HTERT RPE-1 (cell line): Measurements from ENCODE around the gene UBR1.
"Not testable (repeated sequence)": the region's sequence is repeated elsewhere in the genome, so short reads cannot be mapped to it uniquely, and the experiment has no call there.

ENCODE experiments used
- in situ Hi-C: fragments of 300-500 bp; cut with MboI; formaldehyde crosslinking; loops from 4 replicates; pipeline ENCODE4 v1.14.3; 2020; ENCODE audit warnings: low sequenced_read_pairs

UBR1 gene

GRCh38 chr15:43067717-43068461 lies 37.9 kb downstream of the UBR1 start:
- in situ Hi-C loops, result no loop called here

- in situ Hi-C loops, result no loop called here
Measured at GRCh38 chr15:43056696-43057095, 49.1 kb downstream of the UBR1 start.

- in situ Hi-C loops, result no loop called here
Measured at GRCh38 chr15:43052860-43053259, 53.0 kb downstream of the UBR1 start.

GRCh38 chr15:43048935-43049334 lies 56.9 kb downstream of the UBR1 start:
- in situ Hi-C loops, result no loop called here

- in situ Hi-C loops, result no loop called here
Measured at GRCh38 chr15:43046484-43046883, 59.4 kb downstream of the UBR1 start.

GRCh38 chr15:43042885-43043284 lies 63.0 kb downstream of the UBR1 start:
- in situ Hi-C loops, result no loop called here

GRCh38 chr15:43041085-43041484 lies 64.8 kb downstream of the UBR1 start:
- in situ Hi-C loops, result not testable (repeated sequence)

GRCh38 chr15:43035240-43035639 lies 70.6 kb downstream of the UBR1 start:
- in situ Hi-C loops, result not testable (repeated sequence)

GRCh38 chr15:43029476-43029875 lies 76.4 kb downstream of the UBR1 start:
- in situ Hi-C loops, result no loop called here

- in situ Hi-C loops, result no loop called here
Measured at GRCh38 chr15:43025150-43025549, 80.7 kb downstream of the UBR1 start.

- in situ Hi-C loops, result not testable (repeated sequence)
Measured at GRCh38 chr15:43014671-43015070, 91.2 kb downstream of the UBR1 start.

GRCh38 chr15:43009206-43009605 lies 96.6 kb downstream of the UBR1 start:
- in situ Hi-C loops, result no loop called here

- in situ Hi-C loops, result no loop called here
Measured at GRCh38 chr15:43008150-43008549, 97.7 kb downstream of the UBR1 start.

- in situ Hi-C loops, result no loop called here
Measured at GRCh38 chr15:43007551-43007950, 98.3 kb downstream of the UBR1 start.

GRCh38 chr15:43006991-43007390 lies 98.8 kb downstream of the UBR1 start:
- in situ Hi-C loops, result no loop called here

GRCh38 chr15:43004886-43005595 lies 100.8 kb downstream of the UBR1 start:
- in situ Hi-C loops, result not testable (repeated sequence)

GRCh38 chr15:42999201-42999779 lies 106.5 kb downstream of the UBR1 start:
- in situ Hi-C loops, result no loop called here

- in situ Hi-C loops, result no loop called here
Measured at GRCh38 chr15:42996871-42997270, 109.0 kb downstream of the UBR1 start.

GRCh38 chr15:42994546-42994945 lies 111.3 kb downstream of the UBR1 start:
- in situ Hi-C loops, result no loop called here

GRCh38 chr15:42992626-42993025 lies 113.2 kb downstream of the UBR1 start:
- in situ Hi-C loops, result no loop called here

GRCh38 chr15:42986693-42987342 lies 119.0 kb downstream of the UBR1 start:
- in situ Hi-C loops, result no loop called here
